IPS-15b (cell line): ENCODE measurements around the gene INO80D.
"Not testable (repeated sequence)": the region's sequence is repeated elsewhere in the genome, so short reads cannot be mapped to it uniquely, and the experiment has no call there.

Experiments
- H3K27me3 ChIP-seq: one replicate; pipeline ENCODE4 v1.6.1; 2013; ENCODE audit warnings: low read length; ENCODE audit not compliant: control insufficient read depth, insufficient read depth
- H3K36me3 ChIP-seq: one replicate; pipeline ENCODE4 v1.6.1; 2013; ENCODE audit warnings: low read length; ENCODE audit not compliant: control insufficient read depth, insufficient read depth
- H3K4me1 ChIP-seq: one replicate; pipeline ENCODE4 v1.6.1; 2013; ENCODE audit warnings: mild to moderate bottlenecking, low read length; ENCODE audit not compliant: control insufficient read depth, insufficient read depth
- H3K4me3 ChIP-seq: one replicate; pipeline ENCODE4 v1.5.1; 2013; ENCODE audit warnings: low read depth, low read length
- H3K9ac ChIP-seq: one replicate; pipeline ENCODE4 v1.6.1; 2013; ENCODE audit warnings: low read depth, mild to moderate bottlenecking, low read length
- H3K9me3 ChIP-seq: one replicate; pipeline ENCODE4 v1.6.1; 2013; ENCODE audit warnings: mild to moderate bottlenecking, low read length; ENCODE audit not compliant: control insufficient read depth, insufficient read depth

The INO80D gene

GRCh38 chr2:205988274-205988673, 97.7 kb downstream of the INO80D start:
- no peaks in the 10 kb centered on the region for H3K36me3 ChIP-seq
- H3K4me3 ChIP-seq: no peak overlapping the region
- no peak overlapping the region for H3K9ac ChIP-seq
- H3K4me1 ChIP-seq: no peaks in the 10 kb centered on the region
- H3K27me3 ChIP-seq: no peaks in the 10 kb centered on the region
- no peaks in the 10 kb centered on the region for H3K9me3 ChIP-seq

DNA sequence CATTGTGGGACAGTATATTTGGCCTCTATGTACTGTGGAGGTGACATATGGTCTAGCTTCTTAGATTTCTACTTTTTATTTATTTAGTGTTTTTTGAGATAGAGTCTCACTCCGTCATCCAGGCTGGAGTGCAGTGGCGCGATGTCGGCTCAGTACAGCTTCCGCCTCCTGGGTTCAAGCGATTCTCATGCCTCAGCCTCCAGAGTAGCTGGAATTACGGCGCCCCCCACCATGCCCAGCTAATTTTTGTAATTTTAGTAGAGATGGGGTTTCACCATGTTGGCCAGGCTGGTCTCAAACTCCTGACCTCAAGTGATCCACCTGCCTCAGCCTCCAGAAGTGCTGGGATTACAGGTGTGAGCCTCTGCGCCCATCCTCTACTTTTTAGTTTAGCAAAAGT, 99.6 kb downstream of the INO80D start:
- H3K36me3 ChIP-seq, H3K4me1 ChIP-seq, H3K27me3 ChIP-seq, H3K4me3 ChIP-seq, H3K9ac ChIP-seq, H3K9me3 ChIP-seq: not testable (repeated sequence)

- no peak overlapping the region for H3K4me3 ChIP-seq
- H3K36me3 ChIP-seq: no peaks in the 10 kb centered on the region
Observed at GRCh38 chr2:205984381-205984780, 101.6 kb downstream of the INO80D start.

GRCh38 chr2:205982776-205983327, 103.1 kb downstream of the INO80D start:
- Histone ChIP-seq H3K36me3 (no peaks in the 10 kb centered on the region), H3K4me3 (no peak overlapping the region), H3K4me1 (no peaks in the 10 kb centered on the region), H3K27me3 (no peaks in the 10 kb centered on the region), H3K9ac (no peak overlapping the region), H3K9me3 (no peaks in the 10 kb centered on the region)

More at GRCh38 chr2:205984381-205984780, 101.6 kb downstream of the INO80D start:
- no peaks in the 10 kb centered on the region for H3K4me1 ChIP-seq
- H3K9ac ChIP-seq: no peak overlapping the region
- no peaks in the 10 kb centered on the region for H3K9me3 ChIP-seq
- no peaks in the 10 kb centered on the region for H3K27me3 ChIP-seq

DNA sequence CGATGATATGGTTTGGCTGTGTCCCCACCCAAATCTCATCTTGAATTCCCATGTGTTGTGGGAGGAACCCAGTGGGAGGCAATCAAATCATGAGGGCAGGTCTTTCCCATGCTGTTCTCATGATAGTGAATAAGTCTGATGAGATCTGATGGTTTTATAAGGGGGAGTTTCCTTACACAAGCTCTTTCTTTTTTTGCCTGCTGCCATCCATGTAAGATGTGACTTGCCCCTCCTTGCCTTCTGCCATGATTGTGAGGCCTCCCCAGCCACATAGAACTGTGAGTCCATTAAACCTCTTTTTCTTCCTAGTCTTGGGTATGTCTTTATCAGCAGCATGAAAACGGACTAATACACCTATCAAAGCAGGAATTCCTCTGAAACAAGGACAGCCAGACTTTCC, 107.2 kb downstream of the INO80D start:
- not testable (repeated sequence) for H3K4me3 ChIP-seq, H3K36me3 ChIP-seq, H3K9ac ChIP-seq, H3K4me1 ChIP-seq, H3K27me3 ChIP-seq, H3K9me3 ChIP-seq

GRCh38 chr2:205977699-205978098, 108.3 kb downstream of the INO80D start:
- not testable (repeated sequence) for H3K4me1 ChIP-seq, H3K36me3 ChIP-seq, H3K27me3 ChIP-seq, H3K9ac ChIP-seq, H3K4me3 ChIP-seq, H3K9me3 ChIP-seq

DNA sequence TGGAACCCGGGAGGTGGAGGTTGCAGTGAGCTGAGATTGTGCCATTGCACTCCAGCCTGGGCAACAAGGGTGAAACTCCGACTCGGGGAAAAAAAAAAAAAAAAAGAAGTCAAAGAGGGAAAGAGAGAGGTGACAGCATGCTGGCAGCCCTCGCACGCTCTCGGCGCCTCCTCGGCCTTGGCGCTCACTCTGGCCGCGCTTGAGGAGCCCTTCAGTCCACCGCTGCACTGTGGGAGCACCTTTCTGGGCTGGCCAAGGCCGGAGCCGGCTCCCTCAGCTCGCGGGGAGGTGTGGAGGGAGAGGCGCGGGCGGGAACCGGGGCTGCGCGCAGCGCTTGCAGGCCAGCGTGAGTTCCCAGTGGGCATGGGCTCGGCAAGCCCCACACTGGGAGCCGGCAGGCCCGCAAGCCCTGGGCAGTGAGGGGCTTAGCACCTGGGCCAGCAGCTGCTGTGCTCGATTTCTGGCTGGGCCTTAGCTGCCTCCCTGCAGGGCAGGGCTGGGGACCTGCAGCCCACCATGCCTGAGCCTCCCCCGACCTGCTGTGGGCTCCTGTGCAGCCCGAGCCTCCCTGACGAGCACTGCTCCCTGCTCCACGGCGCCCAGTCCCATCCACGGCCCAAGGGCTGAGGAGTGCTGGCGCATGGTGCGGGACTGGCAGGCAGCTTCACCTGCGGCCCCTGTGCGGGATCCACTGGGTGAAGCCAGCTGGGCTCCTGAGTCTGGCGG, 108.9 kb downstream of the INO80D start:
- H3K4me3 ChIP-seq, H3K9ac ChIP-seq, H3K27me3 ChIP-seq, H3K36me3 ChIP-seq, H3K4me1 ChIP-seq, H3K9me3 ChIP-seq: not testable (repeated sequence)

GRCh38 chr2:205976120-205976814, 109.7 kb downstream of the INO80D start:
- Histone ChIP-seq H3K4me1 (peaks cover 2% of the 10 kb centered on the region), H3K9me3 (no peaks in the 10 kb centered on the region), H3K36me3 (no peaks in the 10 kb centered on the region), H3K27me3 (no peaks in the 10 kb centered on the region), H3K4me3 (no peak overlapping the region), H3K9ac (no peak overlapping the region)

GRCh38 chr2:205975082-205975949, 110.7 kb downstream of the INO80D start:
- H3K9ac ChIP-seq: no peak overlapping the region
- H3K9me3 ChIP-seq: no peaks in the 10 kb centered on the region
- H3K27me3 ChIP-seq: no peaks in the 10 kb centered on the region
- H3K36me3 ChIP-seq: no peaks in the 10 kb centered on the region
- H3K4me3 ChIP-seq: no peak overlapping the region
- H3K4me1 ChIP-seq: peaks cover 6% of the 10 kb centered on the region

- H3K27me3 ChIP-seq: no peaks in the 10 kb centered on the region
- no peaks in the 10 kb centered on the region for H3K36me3 ChIP-seq
- H3K9me3 ChIP-seq: no peaks in the 10 kb centered on the region
- no peak overlapping the region for H3K4me3 ChIP-seq
- no peak overlapping the region for H3K9ac ChIP-seq
- H3K4me1 ChIP-seq: peaks cover 9% of the 10 kb centered on the region
Observed at GRCh38 chr2:205972113-205972512, 113.9 kb downstream of the INO80D start.

- H3K9ac ChIP-seq: no peak overlapping the region
- H3K4me3 ChIP-seq: no peak overlapping the region
- H3K4me1 ChIP-seq: peaks cover 9% of the 10 kb centered on the region
- H3K27me3 ChIP-seq: no peaks in the 10 kb centered on the region
- H3K9me3 ChIP-seq: no peaks in the 10 kb centered on the region
- no peaks in the 10 kb centered on the region for H3K36me3 ChIP-seq
Observed at GRCh38 chr2:205970348-205970747, 115.6 kb downstream of the INO80D start.
